ENCODE results near the gene XPOT.

GRCh38 chr12:64407342-64408223, 3.4 kb downstream of the XPOT start:
- no peak for TF ChIP-seq CTCF (conservative IDR thresholded peaks at IDR 0.05; ENCODE audit: low read depth, low read length)
- TF ChIP-seq EZH2 (IDR thresholded peaks at IDR 0.05; ENCODE audit: low read length, unreplicated experiment): no peak

Data from PC-3 (cell line).